Measurements from ENCODE around the gene GRID1.

The GRID1 gene

DNA sequence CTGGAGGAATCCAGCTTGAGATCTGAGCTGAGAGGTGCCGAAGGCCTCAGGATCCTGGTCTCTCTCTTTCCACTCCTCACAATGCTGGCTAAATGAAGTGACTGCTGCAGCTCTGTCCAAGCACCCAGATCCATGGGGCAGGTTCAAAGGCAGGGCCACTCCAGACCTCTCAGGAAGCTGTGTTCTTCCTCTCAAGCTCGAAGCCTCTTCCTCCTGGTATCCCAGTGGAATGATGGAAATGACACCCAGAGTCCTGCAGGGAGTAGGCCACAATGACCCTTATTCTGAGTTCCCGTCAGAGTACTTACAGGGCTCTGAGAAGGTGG, 574.1 kb downstream of the GRID1 start:
- no peak for TF ChIP-seq EZH2 (IDR thresholded peaks at IDR 0.05; ENCODE audit: borderline replicate concordance, low read length)
- TF ChIP-seq, protein P1, sequence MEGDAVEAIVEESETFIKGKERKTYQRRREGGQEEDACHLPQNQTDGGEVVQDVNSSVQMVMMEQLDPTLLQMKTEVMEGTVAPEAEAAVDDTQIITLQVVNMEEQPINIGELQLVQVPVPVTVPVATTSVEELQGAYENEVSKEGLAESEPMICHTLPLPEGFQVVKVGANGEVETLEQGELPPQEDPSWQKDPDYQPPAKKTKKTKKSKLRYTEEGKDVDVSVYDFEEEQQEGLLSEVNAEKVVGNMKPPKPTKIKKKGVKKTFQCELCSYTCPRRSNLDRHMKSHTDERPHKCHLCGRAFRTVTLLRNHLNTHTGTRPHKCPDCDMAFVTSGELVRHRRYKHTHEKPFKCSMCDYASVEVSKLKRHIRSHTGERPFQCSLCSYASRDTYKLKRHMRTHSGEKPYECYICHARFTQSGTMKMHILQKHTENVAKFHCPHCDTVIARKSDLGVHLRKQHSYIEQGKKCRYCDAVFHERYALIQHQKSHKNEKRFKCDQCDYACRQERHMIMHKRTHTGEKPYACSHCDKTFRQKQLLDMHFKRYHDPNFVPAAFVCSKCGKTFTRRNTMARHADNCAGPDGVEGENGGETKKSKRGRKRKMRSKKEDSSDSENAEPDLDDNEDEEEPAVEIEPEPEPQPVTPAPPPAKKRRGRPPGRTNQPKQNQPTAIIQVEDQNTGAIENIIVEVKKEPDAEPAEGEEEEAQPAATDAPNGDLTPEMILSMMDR (IDR thresholded peaks at IDR 0.05; ENCODE audit: low read length), result no peak

DNA sequence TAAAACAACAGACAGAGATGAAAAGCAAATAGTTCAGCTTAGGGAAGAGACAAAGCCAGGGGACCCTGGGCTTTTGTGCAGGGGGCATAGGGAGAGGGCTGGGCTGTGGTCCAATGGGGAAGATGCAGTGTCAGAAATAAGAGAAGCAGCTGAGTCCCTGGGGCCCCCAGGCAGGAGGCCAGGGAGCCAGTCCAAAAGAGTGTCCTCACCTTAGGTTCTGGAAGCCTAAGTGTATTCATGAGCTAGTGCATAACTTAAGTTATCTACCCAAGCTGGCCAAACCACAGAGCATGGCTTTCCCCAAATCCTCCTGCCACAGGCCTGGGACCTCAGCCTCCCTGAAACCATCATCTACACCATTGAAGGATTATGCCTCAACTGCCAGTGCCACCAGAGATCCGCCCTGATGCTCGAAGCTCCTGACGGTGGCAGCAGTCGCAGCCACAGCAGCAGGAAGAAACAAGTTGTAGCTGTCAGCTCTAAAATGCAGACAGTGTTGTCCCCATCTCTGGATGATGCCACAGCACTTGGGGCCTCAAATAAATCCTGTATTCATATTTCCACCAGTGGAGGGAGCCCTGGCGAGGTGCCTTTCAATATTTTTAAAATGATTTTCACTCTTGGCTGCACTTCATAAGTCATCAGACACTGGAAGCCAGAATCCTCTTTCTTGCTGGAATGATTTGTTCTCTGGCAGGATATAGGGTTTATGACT, 574.6 kb downstream of the GRID1 start:
- no peaks in the 10 kb centered on the region for H3K9me2 ChIP-seq (ENCODE audit: low read depth, low read length)
- TF ChIP-seq, protein P1 (IDR thresholded peaks at IDR 0.05; ENCODE audit: low read length), result peak; percentile 43; the same call in 1 of the 2 replicates
- no peak for TF ChIP-seq EZH2 (IDR thresholded peaks at IDR 0.05; ENCODE audit: borderline replicate concordance, low read length)

More for the DNA sequence above, 574.1 kb downstream of the GRID1 start:
- no peak overlapping the region for H3K27ac ChIP-seq (ENCODE audit: low read depth, low read length, poor library complexity, severe bottlenecking)
- H3K4me1 ChIP-seq (ENCODE audit: insufficient read depth, low read length, severe bottlenecking), result no peaks in the 10 kb centered on the region
- no peak overlapping the region for H3K9ac ChIP-seq (ENCODE audit: low read length)
- H3K4me3 ChIP-seq (ENCODE audit: low read depth, low read length, poor library complexity, severe bottlenecking), result no peak overlapping the region
- no peaks in the 10 kb centered on the region for H3K9me2 ChIP-seq (ENCODE audit: low read depth, low read length)
- H3K27me3 ChIP-seq (ENCODE audit: insufficient read depth, low read length), result no peaks in the 10 kb centered on the region
- no peak overlapping the region for H3K4me2 ChIP-seq (ENCODE audit: low read length)
- no peaks in the 10 kb centered on the region for H3K79me2 ChIP-seq (ENCODE audit: insufficient read depth, low read length)
- no peaks in the 10 kb centered on the region for H3F3A ChIP-seq (ENCODE audit: insufficient read depth, low read length)
- no peaks in the 10 kb centered on the region for H3K36me3 ChIP-seq (ENCODE audit: insufficient read depth, low read length)
- no peak overlapping the region for H2AFZ ChIP-seq (ENCODE audit: low read length)
- no peaks in the 10 kb centered on the region for H4K20me1 ChIP-seq (ENCODE audit: insufficient read depth, low read length)
- no peaks in the 10 kb centered on the region for H3K9me3 ChIP-seq (ENCODE audit: low read length)

DNA sequence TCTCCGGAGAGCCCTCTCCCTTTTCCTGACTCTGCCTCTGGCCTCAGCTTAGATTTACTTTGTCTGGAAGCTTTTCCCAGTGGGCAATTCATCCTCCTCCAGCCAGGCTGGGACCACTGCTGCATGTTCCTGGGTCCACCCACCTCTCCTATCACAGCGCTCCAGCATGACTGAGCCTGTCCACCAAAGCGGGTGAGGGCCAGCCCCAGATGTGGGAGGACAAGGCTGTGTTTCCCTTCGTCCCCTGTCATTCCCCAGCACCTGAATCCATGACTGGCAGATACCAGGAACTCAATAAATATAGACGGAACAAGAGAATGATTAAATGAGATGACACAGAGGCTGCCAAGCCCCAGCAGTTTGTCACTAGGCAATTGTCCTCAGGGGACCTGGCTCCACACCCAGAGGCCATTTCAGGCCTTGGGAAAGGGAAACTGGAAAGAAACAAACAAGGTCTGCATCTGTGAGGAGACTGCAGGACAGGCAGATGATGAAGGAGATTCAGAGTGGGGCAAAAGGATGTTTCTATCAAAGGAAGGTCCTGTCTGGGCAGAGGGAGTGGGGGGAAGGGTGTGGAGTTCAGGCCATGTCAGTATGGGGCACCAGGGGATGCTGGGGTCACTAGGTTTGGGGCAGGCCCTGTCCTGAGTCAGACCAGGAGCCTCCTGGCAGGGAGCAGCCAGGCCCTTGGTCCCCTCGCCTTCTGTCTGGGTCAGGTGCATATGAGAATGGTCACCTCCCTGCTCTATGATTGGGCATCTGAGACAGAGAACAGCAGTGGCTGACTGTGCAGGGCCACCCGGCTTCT, 576.4 kb downstream of the GRID1 start:
- H4K20me1 ChIP-seq (ENCODE audit: insufficient read depth, low read length), result no peaks in the 10 kb centered on the region
- no peaks in the 10 kb centered on the region for H3K9me3 ChIP-seq (ENCODE audit: low read length)

More for the DNA sequence above, 574.6 kb downstream of the GRID1 start:
- H3K9me3 ChIP-seq (ENCODE audit: low read length), result no peaks in the 10 kb centered on the region
- no peaks in the 10 kb centered on the region for H3K79me2 ChIP-seq (ENCODE audit: insufficient read depth, low read length)
- H3K4me2 ChIP-seq (ENCODE audit: low read length), result no peak overlapping the region
- no peak overlapping the region for H3K4me3 ChIP-seq (ENCODE audit: low read depth, low read length, poor library complexity, severe bottlenecking)
- H3K9ac ChIP-seq (ENCODE audit: low read length), result no peak overlapping the region
- H2AFZ ChIP-seq (ENCODE audit: low read length), result no peak overlapping the region
- H3F3A ChIP-seq (ENCODE audit: insufficient read depth, low read length), result no peaks in the 10 kb centered on the region
- no peaks in the 10 kb centered on the region for H3K4me1 ChIP-seq (ENCODE audit: insufficient read depth, low read length, severe bottlenecking)
- H4K20me1 ChIP-seq (ENCODE audit: insufficient read depth, low read length), result no peaks in the 10 kb centered on the region
- H3K36me3 ChIP-seq (ENCODE audit: insufficient read depth, low read length), result no peaks in the 10 kb centered on the region
- H3K27ac ChIP-seq (ENCODE audit: low read depth, low read length, poor library complexity, severe bottlenecking), result no peak overlapping the region
- H3K27me3 ChIP-seq (ENCODE audit: insufficient read depth, low read length), result no peaks in the 10 kb centered on the region

More for the DNA sequence above, 576.4 kb downstream of the GRID1 start:
- Histone ChIP-seq H3K4me3 (ENCODE audit: low read depth, low read length, poor library complexity, severe bottlenecking) (no peak overlapping the region), H3K4me2 (ENCODE audit: low read length) (no peak overlapping the region), H3K9ac (ENCODE audit: low read length) (no peak overlapping the region), H3K9me2 (ENCODE audit: low read depth, low read length) (no peaks in the 10 kb centered on the region), H3K27ac (ENCODE audit: low read depth, low read length, poor library complexity, severe bottlenecking) (no peak overlapping the region), H3F3A (ENCODE audit: insufficient read depth, low read length) (no peaks in the 10 kb centered on the region), H2AFZ (ENCODE audit: low read length) (no peak overlapping the region), H3K27me3 (ENCODE audit: insufficient read depth, low read length) (no peaks in the 10 kb centered on the region), H3K4me1 (ENCODE audit: insufficient read depth, low read length, severe bottlenecking) (no peaks in the 10 kb centered on the region), H3K79me2 (ENCODE audit: insufficient read depth, low read length) (no peaks in the 10 kb centered on the region), H3K36me3 (ENCODE audit: insufficient read depth, low read length) (no peaks in the 10 kb centered on the region)
- TF ChIP-seq, protein P1 (IDR thresholded peaks at IDR 0.05; ENCODE audit: low read length), result no peak
